Natural killer cell (primary cell): ENCODE results near the gene ATAT1. TPM values are rescaled to one million over a fixed set of nuclear protein-coding genes. Genes with fewer than 3 reads are reported as not detected.

Source experiments
- ATAC-seq, 3 donors: fragments of 150-1000 bp in 2 of 3; fragments of 200-7000 bp in 1 of 3; cut with Tn5 transposase; 1 replicate in 1 of 3; 2 replicates in 2 of 3; pipeline ENCODE4 v1.10.0; 2021; ENCODE audit warnings: mild to moderate bottlenecking in 2 of 3, moderate library complexity in 2 of 3
- DNase-seq, 2 donors: peaks; one replicate each; pipeline versions ENCODE4 v3.0.0 to v3.0.0-alpha.2; 2013 to 2021; ENCODE audit warnings: mixed read lengths in 1 of 2
- H3K27ac ChIP-seq: one replicate; pipeline ENCODE4 v1.5.1; 2013; ENCODE audit warnings: mild to moderate bottlenecking, low read length
- H3K27me3 ChIP-seq: one replicate; pipeline ENCODE4 v1.6.1; 2013; ENCODE audit warnings: low read length; ENCODE audit not compliant: control insufficient read depth, insufficient read depth
- H3K36me3 ChIP-seq: one replicate; pipeline ENCODE4 v1.6.1; 2013; ENCODE audit warnings: low read length; ENCODE audit not compliant: control insufficient read depth, insufficient read depth
- H3K4me1 ChIP-seq: one replicate; pipeline ENCODE4 v1.6.1; 2013; ENCODE audit warnings: low read length; ENCODE audit not compliant: control insufficient read depth, insufficient read depth
- H3K4me3 ChIP-seq: one replicate; pipeline ENCODE4 v1.5.1; 2013; ENCODE audit warnings: low read length
- H3K9me3 ChIP-seq: one replicate; pipeline ENCODE4 v1.6.1; 2013; ENCODE audit warnings: low read length; ENCODE audit not compliant: control insufficient read depth, insufficient read depth
- H3K27ac Mint-ChIP-seq, 2 donors: one replicate each; pipeline ENCODE4 v1.8.0; 2022; ENCODE audit warnings: mild to moderate bottlenecking in 2 of 2, mixed read lengths in 2 of 2, moderate library complexity in 1 of 2
- H3K27me3 Mint-ChIP-seq, 2 donors: one replicate each; pipeline ENCODE4 v1.8.0; 2022; ENCODE audit warnings: low read depth in 2 of 2, mixed read lengths in 2 of 2
- H3K36me3 Mint-ChIP-seq: one replicate; pipeline ENCODE4 v1.8.0; 2022; ENCODE audit warnings: mixed read lengths
- H3K4me1 Mint-ChIP-seq, 2 donors: one replicate each; pipeline ENCODE4 v1.8.0; 2022; ENCODE audit warnings: mixed read lengths in 2 of 2
- H3K4me3 Mint-ChIP-seq: one replicate; pipeline ENCODE4 v1.8.0; 2022; ENCODE audit warnings: mild to moderate bottlenecking, moderate library complexity, mixed read lengths
- H3K9me3 Mint-ChIP-seq, 2 donors: one replicate each; pipeline ENCODE4 v1.8.0; 2022; ENCODE audit warnings: mixed read lengths in 2 of 2
- CTCF ChIP-seq: fragments of 200-600 bp; IDR thresholded peaks from one replicate; pipeline ENCODE4 v1.8.0; 2022; ENCODE audit warnings: antibody characterized with exemption
- WGBS: methylation state at CpG from one replicate; pipeline ENCODE4 v1.1.7; 2013; ENCODE audit warnings: missing lambda C conversion rate; ENCODE audit not compliant: insufficient coverage; 5-methylcytosine and 5-hydroxymethylcytosine counted together
- intact Hi-C: fragments of 100-400 bp; cut with micrococcal nuclease; formaldehyde crosslinking; loops from one replicate; pipeline ENCODE4 v1.14.2; 2022
- total RNA-seq, 4 donors: library from RNA; stranded (reverse); fragments of 120-200 nt in 1 of 4; gene quantifications; one replicate each; pipeline versions ENCODE4 v1.2.3 to v1.2.4, GENCODE V29; 2013 to 2022

ATAT1 gene
- total RNA-seq, 3 donors from 2014 or later (not counting 1 experiment from before 2014, with no cell fraction given), result 8.1 to 10.8 (median 8.9) TPM

- intact Hi-C loops, result no loop called here
- H3K9me3 ChIP-seq, result no peaks in the 10 kb centered on the region
- no peak for TF ChIP-seq CTCF
- H3K36me3 Mint-ChIP-seq, result peaks cover 8% of the 10 kb centered on the region
- H3K27me3 Mint-ChIP-seq, result no peaks in the 10 kb centered on the region
- peaks cover 51 to 63% of the 10 kb centered on the region in 2 donors for H3K4me1 Mint-ChIP-seq
- peak overlapping the region; percentile 91 to 98 for H3K27ac Mint-ChIP-seq
- ATAC-seq, result no peak
- H3K27me3 ChIP-seq, result no peaks in the 10 kb centered on the region
- H3K4me3 ChIP-seq, result no peak overlapping the region
- peaks cover 56% of the 10 kb centered on the region for H3K4me1 ChIP-seq
- no peak for DNase-seq
- no peaks in the 10 kb centered on the region for H3K36me3 ChIP-seq
- no peaks in the 10 kb centered on the region for H3K9me3 Mint-ChIP-seq
- WGBS, result 85% methylated on average over 11 of the region's 11 CpGs
- H3K4me3 Mint-ChIP-seq, result peak overlapping the region; percentile 79
- peak overlapping the region; percentile 33 for H3K27ac ChIP-seq
Observed at GRCh38 chr6:30689022-30689865, 62.6 kb downstream of the ATAT1 start.

- peaks cover 56% of the 10 kb centered on the region for H3K4me1 ChIP-seq
- H3K27me3 ChIP-seq, result no peaks in the 10 kb centered on the region
- Mint-ChIP-seq H3K27me3 (no peaks in the 10 kb centered on the region), H3K27ac (peak overlapping the region; percentile 91 to 98), H3K4me3 (peak overlapping the region; percentile 79), H3K9me3 (no peaks in the 10 kb centered on the region), H3K4me1 (peaks cover 48 to 59% of the 10 kb centered on the region in 2 donors), H3K36me3 (peaks cover 4% of the 10 kb centered on the region)
- DNase-seq (no peak), ATAC-seq (no peak)
- no peaks in the 10 kb centered on the region for H3K36me3 ChIP-seq
- TF ChIP-seq CTCF, result no peak
- H3K4me3 ChIP-seq, result peak overlapping the region; percentile 60
- intact Hi-C loops, result no loop called here
- 40% methylated on average over 4 of the region's 4 CpGs for WGBS
- peak overlapping the region; percentile 33 for H3K27ac ChIP-seq
- no peaks in the 10 kb centered on the region for H3K9me3 ChIP-seq
Observed at GRCh38 chr6:30689985-30690384, 63.3 kb downstream of the ATAT1 start.

- WGBS, result 2% methylated on average over 40 of the region's 40 CpGs
- peak within 1 kb of the TSS; percentile 60 for H3K4me3 ChIP-seq
- peaks cover 50% of the 10 kb centered on the region for H3K4me1 ChIP-seq
- no peaks in the 10 kb centered on the region for H3K9me3 ChIP-seq
- H3K36me3 Mint-ChIP-seq, result no peaks in the 10 kb centered on the region
- H3K27me3 Mint-ChIP-seq, result no peaks in the 10 kb centered on the region
- H3K27ac Mint-ChIP-seq, result peak within 1 kb of the TSS; percentile 91 to 98
- DNase-seq (peak; percentile 55 to 84), ATAC-seq (peak; percentile 21 to 46 (median 31))
- H3K36me3 ChIP-seq, result no peaks in the 10 kb centered on the region
- H3K4me3 Mint-ChIP-seq, result peak within 1 kb of the TSS; percentile 79
- peaks cover 41 to 52% of the 10 kb centered on the region in 2 donors for H3K4me1 Mint-ChIP-seq
- intact Hi-C loops, result no loop called here
- peak within 1 kb of the TSS; percentile 33 for H3K27ac ChIP-seq
- no peaks in the 10 kb centered on the region for H3K27me3 ChIP-seq
- no peak for TF ChIP-seq CTCF
- no peaks in the 10 kb centered on the region for H3K9me3 Mint-ChIP-seq
Observed at GRCh38 chr6:30690403-30691207, 63.9 kb downstream of the ATAT1 start, which contains the start of gene NRM. Gene NRM, minus strand, starts transcription at chr6:30690984. Its CDS starts 10 bp downstream, at chr6:30690974.
